OCI-M1 (cell line): ENCODE measurements around the gene PAK6.

ENCODE experiments used
- DNase-seq: peaks from one replicate; lab custom pipeline; 2025; lab: John Stamatoyannopoulos, UW

PAK6 gene

GRCh38 chr15:40310001-40310959 is 71.4 kb downstream of the PAK6 start:
- peak; percentile 82 for DNase-seq

DNA sequence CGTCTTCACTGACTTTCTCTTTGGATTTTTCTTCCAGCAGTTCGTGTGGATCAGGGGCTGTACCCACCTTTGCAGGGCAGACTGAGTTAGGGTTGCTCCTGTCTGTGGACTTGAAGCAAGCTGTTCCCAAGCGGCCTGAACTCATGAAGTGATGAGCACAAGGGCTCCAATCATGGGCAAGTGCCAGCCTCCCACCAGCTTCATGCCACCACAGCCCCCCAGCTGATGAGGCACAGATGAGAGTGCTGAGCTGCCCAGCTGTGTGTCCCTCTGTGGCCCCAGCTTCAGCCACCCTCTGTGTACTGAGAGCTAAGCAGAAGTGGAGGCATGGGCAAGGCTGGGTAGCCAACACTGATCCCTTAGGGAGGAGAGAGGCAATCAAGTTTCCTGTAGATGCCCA is 72.1 kb downstream of the PAK6 start:
- no peak for DNase-seq

DNA sequence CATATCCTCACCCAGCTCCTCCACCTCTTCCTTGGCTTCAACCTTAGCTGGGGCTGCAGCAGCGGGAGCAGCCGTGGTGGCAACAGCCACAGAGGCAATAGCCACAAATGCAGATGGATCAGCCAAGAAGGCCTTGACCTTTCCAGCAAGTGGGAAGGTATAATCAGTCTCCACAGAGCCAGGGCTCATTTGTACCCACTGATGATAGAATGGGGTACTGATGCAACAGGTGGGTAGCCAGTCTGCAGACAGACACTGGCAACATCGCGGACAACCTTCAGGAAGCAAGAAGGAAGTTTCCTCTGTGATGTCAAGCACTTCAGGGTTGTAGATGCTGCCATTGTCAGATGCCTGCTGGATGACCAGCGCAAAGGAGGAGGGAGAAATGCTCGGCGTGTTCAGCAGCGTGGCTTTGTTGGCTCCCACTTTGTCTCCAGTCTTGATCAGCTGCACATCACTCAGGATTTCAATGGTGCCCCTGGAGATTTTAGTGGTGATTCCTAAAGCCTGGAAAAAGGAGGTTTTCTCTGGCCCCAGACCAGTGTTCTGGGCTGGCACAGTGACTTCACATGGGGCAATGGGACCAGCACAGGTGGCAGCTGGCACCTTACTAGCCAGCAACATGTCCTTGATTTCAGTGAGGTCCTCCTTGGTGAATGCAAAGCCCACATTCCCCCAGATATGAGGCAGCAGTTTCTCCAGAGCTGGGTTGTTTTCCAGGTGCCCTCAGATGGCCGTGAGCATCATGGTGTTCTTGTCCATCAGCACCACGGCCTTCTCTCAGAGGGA is 73.7 kb downstream of the PAK6 start:
- DNase-seq = no peak

- DNase-seq = peak; percentile 34
Measured at GRCh38 chr15:40313531-40314398, 74.9 kb downstream of the PAK6 start.

DNA sequence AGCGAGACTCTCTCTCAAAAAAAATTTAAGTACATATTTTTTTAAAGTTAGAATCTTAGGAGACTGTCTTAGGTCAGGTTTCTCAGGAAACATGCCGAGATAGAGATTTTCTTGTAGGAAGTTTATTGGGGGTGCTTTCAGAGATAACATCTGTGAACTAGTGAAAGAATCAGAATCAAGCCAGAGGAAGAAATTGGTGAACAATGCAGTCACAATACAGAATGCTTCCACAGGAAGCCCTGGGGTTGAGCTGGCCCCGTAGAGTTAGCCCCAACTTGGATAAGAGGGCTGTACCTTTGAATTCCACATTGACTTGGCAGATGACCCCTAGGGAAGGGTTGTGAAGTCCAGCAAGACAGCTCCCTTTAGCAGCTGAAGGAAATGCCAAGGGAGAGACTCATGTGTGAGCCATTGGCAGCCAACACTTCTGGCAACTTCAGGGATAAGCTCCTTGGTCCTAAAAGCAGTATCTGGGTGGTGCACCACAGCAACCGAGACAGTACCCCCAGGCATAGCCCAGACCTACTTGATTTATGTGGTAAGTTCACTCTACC is 75.9 kb downstream of the PAK6 start:
- no peak for DNase-seq

DNA sequence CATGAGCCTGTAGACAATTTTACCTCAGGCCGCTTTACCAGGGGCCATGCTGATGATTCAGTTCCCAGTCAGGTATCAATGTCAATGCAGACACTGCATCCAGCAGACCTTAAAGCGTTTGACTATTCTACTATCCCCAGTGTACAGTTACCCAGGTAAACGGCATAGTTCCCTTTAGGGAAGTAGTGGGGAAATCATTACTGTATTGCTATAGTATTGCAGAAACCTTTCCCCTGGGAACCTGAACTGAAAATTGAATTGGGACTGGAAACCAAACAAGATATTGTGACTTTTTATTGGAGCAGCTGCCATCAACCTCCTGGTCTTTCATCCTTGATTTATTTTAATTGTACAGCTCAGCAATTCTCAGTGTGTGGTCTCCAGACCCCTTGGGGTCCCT is 78.1 kb downstream of the PAK6 start:
- DNase-seq = no peak

GRCh38 chr15:40317580-40317979 is 78.7 kb downstream of the PAK6 start:
- DNase-seq = no peak

- no peak for DNase-seq
Measured at GRCh38 chr15:40320409-40320808, 81.5 kb downstream of the PAK6 start.

GRCh38 chr15:40320931-40321371 is 82.1 kb downstream of the PAK6 start:
- DNase-seq = peak; percentile 80

GRCh38 chr15:40322531-40323238 is 83.8 kb downstream of the PAK6 start:
- DNase-seq = no peak

DNA sequence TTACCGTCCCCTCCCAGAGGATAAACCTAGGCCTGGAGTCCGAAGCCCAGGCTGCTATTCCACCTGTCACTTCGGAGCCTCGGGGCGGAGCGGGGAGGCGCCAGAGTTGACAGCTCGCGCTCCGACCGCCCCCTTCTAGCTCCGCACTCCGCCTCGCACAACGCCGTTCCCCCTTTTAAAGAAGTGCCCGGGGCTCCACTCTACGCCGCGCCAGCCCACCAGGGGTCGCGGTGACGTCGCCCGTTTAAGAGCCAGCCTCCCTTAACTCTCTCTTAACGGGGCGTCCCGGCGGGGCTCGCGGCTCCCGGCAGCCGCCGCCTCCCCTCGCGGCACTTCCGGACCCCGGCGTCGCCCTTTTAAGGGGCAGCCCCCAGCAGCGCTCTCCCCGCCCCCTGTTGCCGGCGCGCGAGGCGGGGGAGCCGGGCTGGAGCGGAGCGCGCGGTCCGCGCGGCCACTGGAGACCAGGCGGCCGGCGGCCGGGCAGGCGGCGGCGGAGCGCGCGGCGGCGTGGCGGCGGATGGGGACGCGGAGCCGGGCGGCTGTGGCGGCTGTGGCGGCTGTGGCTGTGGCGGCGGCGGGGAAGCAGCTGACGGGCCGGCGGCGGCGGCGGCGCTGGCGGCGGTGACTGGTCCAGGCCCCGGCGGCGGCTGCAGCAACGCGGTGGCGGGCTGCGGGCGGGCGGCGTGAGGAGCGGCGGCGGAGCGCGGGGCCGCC is 84.5 kb downstream of the PAK6 start, which contains the start of gene INAFM2:
INAFM2 (plus strand) TSS at position 454 of the 714 bp plus-strand sequence. CDS start 364 bp downstream, outside the sequence.
- DNase-seq = peak; percentile 95

DNA sequence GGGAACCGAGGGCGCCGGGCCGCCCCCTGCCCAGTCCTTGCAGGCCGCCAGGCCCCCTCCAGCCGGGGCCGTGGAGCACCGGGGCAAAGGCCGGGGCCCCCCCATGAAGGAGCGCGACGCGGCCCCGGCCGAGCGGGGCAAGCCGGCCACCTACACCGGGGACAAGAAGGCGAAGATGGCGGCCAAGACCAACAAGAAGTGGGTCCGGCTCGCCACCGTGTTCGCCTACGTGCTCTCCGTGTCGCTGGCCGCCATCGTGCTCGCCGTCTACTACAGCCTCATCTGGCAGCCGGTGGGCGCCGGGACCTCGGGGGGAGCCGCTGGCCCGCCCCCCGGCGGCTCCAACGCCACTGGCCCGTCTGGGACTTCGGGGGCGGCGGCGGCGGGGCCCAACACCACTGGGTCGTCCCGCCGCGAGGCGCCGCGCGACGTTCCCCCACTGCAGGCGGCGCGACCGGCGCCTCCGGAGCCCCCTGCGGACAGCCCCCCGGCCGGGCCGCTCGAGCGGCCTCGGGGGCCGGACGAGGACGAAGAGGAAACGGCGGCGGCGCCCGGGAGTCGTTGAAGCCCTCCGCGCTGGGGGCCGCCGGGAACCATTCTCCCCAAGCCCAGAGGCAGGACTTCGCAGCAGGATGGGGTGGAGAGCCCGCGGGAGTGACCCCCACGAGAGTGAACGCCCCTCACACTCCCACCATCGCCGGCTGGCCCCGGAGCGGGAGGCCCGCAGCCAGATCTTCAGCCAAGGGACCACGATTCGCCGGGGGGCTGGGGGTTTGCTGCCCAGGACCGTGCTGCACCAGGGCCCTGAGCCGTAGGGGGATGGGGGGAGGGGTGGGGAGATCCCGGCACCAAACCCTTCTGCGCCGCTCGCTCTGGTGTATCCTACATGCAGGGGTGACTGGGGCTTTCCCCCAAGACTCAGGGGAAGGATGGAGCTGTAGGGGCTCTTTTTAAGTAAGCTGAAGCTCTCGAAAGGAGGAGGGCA is 85.4 kb downstream of the PAK6 start:
- peak; percentile 21 for DNase-seq

DNA sequence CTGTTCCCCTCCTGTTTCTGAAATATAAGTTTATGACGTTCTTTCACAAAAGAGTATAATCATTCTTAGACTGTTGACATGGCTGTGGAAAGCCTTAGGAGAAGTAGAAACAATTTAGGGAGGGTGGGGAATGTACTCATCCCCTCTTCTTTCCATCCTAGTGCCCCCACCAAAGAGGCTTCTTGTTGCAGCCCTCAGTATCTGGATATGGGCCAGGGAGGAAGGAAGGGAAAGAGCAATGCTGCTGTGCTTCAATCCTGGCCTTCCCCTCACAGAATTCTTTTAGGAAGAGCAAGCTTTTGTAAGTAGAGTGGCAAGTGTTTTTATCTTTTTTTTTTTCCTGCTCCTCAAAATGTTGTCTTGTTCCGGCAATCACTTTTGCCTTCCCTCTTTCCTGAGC is 86.3 kb downstream of the PAK6 start:
- DNase-seq = no peak

GRCh38 chr15:40325700-40326099 is 86.8 kb downstream of the PAK6 start:
- no peak for DNase-seq
